Measurements from ENCODE around the gene ANKRD53.

DNA sequence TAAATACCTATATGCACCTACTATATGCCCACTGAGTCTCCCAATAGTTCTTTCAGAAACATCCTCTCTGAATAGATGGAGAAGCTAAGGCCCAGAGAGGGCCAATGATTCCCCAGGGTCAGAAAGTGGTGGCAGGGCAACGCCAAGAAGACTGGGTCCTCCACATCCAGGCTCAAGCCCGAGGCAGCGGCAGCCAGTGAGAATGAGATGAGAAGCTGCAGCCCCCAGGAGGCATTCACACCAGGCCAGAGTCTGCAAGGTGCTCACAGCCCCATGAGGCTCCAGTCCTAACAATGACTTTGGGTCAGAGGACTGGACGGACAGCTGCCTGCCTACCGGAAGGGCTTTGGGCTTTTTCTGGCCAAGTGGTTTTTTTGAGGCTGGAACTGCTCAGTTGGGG is 12.7 kb downstream of the ANKRD53 start:
- TF ChIP-seq CTCF (conservative IDR thresholded peaks at IDR 0.05) (no peak), EZH2 (IDR thresholded peaks at IDR 0.05; ENCODE audit: low read depth) (no peak)
